Measurements from ENCODE around the gene RALGDS.

DNA sequence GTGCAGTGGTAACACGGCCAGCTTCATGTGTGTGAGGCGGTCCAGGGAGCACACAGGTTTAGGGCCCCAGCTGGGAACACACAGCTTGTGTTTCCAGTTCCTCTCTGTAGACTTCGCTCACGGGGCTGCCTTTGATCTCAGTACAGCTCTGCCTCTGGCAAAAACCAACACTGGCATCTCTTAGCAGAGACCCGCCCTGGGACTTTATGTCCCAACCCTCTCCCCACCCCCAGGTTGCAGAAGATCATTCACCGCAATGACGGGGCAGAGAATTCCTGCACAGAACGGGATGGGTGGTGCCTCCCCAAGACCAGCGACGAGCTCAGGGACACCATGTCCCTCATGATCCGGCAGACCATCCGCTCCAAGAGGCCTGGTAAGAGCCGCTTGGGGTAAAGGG, 64.5 kb downstream of the RALGDS start:
- TF ChIP-seq, protein P1, sequence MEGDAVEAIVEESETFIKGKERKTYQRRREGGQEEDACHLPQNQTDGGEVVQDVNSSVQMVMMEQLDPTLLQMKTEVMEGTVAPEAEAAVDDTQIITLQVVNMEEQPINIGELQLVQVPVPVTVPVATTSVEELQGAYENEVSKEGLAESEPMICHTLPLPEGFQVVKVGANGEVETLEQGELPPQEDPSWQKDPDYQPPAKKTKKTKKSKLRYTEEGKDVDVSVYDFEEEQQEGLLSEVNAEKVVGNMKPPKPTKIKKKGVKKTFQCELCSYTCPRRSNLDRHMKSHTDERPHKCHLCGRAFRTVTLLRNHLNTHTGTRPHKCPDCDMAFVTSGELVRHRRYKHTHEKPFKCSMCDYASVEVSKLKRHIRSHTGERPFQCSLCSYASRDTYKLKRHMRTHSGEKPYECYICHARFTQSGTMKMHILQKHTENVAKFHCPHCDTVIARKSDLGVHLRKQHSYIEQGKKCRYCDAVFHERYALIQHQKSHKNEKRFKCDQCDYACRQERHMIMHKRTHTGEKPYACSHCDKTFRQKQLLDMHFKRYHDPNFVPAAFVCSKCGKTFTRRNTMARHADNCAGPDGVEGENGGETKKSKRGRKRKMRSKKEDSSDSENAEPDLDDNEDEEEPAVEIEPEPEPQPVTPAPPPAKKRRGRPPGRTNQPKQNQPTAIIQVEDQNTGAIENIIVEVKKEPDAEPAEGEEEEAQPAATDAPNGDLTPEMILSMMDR (optimal IDR thresholded peaks at IDR 0.05 in 1 of 3, IDR thresholded peaks at IDR 0.05 in 1 of 3, conservative IDR thresholded peaks at IDR 0.05 in 1 of 3; ENCODE audit: extremely low read depth in 1 of 3, insufficient read depth in 2 of 3, low read length in 3 of 3): no peak
- TF ChIP-seq EZH2 (IDR thresholded peaks at IDR 0.05; ENCODE audit: low read length): no peak
